ENCODE results near the gene TBC1D8. TPM values are rescaled to one million over a fixed set of nuclear protein-coding genes. Genes with fewer than 3 reads are reported as not detected.

The TBC1D8 gene
- total RNA-seq, 1 experiment from 2014 or later: 51.7 TPM

DNA sequence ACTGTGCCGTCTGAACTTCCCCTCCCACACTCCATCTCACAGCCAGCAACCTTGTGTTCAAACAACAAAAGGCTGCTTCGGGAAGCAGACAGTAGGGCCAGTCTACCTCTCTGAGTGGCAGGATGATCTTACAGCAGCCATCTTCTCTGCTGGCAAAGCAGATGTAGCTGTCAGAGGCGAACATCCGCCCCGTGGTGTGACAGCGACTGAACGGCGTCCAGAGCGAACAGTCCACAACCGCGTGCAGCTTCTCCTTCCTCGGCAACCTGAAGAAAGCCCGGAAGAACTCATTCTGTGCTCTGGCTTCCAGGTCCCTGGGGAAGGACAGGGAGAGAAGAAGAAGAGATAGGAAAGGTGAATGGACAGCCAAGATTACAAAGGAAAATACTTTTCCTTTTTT is 111.1 kb downstream of the TBC1D8 start:
- DNase-seq (ENCODE audit: low spot score): no peak
- no peak overlapping the region for H3K4me3 Mint-ChIP-seq
- H3K27me3 Mint-ChIP-seq (ENCODE audit: low read depth): no peaks in the 10 kb centered on the region
- H3K9me3 Mint-ChIP-seq: no peaks in the 10 kb centered on the region
- ATAC-seq: no peak
- CTCF ChIA-PET: interaction anchor here (0.9 to 1.1 kb wide), 3 partner anchors 110 to 309 kb away, joined by 3 read pairs; no protein-coding TSS in a partner anchor
- H3K4me1 Mint-ChIP-seq: peaks cover 7% of the 10 kb centered on the region
- POLR2A ChIA-PET: no interaction called here
- no peak overlapping the region for H3K27ac Mint-ChIP-seq
- peaks cover 42% of the 10 kb centered on the region for H3K36me3 Mint-ChIP-seq
- TF ChIP-seq RORB (CRISPR knock-in tag; IDR thresholded peaks at IDR 0.05) (no peak), SP1 (CRISPR knock-in tag; conservative IDR thresholded peaks at IDR 0.05) (no peak), HMGA2 (CRISPR knock-in tag; IDR thresholded peaks at IDR 0.05) (no peak), JUN (CRISPR knock-in tag; IDR thresholded peaks at IDR 0.05) (no peak), ERG (CRISPR knock-in tag; IDR thresholded peaks at IDR 0.05) (no peak), OVOL2 (CRISPR knock-in tag; IDR thresholded peaks at IDR 0.05; ENCODE audit: borderline replicate concordance) (no peak), RELA (CRISPR knock-in tag; IDR thresholded peaks at IDR 0.05; ENCODE audit: borderline replicate concordance) (no peak), CREB1 (CRISPR knock-in tag; IDR thresholded peaks at IDR 0.05) (no peak), CBFB (CRISPR knock-in tag; IDR thresholded peaks at IDR 0.05; ENCODE audit: low read depth) (no peak), JAZF1 (CRISPR knock-in tag; IDR thresholded peaks at IDR 0.05) (no peak), ZNF416 (CRISPR knock-in tag; IDR thresholded peaks at IDR 0.05) (no peak), ZNF219 (CRISPR knock-in tag; IDR thresholded peaks at IDR 0.05; ENCODE audit: borderline replicate concordance) (no peak), SMAD4 (CRISPR knock-in tag; IDR thresholded peaks at IDR 0.05) (no peak), NFYB (CRISPR knock-in tag; conservative IDR thresholded peaks at IDR 0.05; ENCODE audit: low read depth) (no peak), ZNF512 (CRISPR knock-in tag; IDR thresholded peaks at IDR 0.05; ENCODE audit: borderline replicate concordance) (no peak), GRHL2 (CRISPR knock-in tag; IDR thresholded peaks at IDR 0.05; ENCODE audit: insufficient replicate concordance, severe bottlenecking) (no peak), ZBTB43 (CRISPR knock-in tag; IDR thresholded peaks at IDR 0.05) (no peak)
- TF ChIP-seq, protein P1, sequence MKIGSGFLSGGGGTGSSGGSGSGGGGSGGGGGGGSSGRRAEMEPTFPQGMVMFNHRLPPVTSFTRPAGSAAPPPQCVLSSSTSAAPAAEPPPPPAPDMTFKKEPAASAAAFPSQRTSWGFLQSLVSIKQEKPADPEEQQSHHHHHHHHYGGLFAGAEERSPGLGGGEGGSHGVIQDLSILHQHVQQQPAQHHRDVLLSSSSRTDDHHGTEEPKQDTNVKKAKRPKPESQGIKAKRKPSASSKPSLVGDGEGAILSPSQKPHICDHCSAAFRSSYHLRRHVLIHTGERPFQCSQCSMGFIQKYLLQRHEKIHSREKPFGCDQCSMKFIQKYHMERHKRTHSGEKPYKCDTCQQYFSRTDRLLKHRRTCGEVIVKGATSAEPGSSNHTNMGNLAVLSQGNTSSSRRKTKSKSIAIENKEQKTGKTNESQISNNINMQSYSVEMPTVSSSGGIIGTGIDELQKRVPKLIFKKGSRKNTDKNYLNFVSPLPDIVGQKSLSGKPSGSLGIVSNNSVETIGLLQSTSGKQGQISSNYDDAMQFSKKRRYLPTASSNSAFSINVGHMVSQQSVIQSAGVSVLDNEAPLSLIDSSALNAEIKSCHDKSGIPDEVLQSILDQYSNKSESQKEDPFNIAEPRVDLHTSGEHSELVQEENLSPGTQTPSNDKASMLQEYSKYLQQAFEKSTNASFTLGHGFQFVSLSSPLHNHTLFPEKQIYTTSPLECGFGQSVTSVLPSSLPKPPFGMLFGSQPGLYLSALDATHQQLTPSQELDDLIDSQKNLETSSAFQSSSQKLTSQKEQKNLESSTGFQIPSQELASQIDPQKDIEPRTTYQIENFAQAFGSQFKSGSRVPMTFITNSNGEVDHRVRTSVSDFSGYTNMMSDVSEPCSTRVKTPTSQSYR (CRISPR knock-in tag; IDR thresholded peaks at IDR 0.05): no peak
- TF ChIP-seq, protein P2, sequence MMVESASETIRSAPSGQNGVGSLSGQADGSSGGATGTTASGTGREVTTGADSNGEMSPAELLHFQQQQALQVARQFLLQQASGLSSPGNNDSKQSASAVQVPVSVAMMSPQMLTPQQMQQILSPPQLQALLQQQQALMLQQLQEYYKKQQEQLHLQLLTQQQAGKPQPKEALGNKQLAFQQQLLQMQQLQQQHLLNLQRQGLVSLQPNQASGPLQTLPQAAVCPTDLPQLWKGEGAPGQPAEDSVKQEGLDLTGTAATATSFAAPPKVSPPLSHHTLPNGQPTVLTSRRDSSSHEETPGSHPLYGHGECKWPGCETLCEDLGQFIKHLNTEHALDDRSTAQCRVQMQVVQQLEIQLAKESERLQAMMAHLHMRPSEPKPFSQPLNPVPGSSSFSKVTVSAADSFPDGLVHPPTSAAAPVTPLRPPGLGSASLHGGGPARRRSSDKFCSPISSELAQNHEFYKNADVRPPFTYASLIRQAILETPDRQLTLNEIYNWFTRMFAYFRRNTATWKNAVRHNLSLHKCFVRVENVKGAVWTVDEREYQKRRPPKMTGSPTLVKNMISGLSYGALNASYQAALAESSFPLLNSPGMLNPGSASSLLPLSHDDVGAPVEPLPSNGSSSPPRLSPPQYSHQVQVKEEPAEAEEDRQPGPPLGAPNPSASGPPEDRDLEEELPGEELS (CRISPR knock-in tag; IDR thresholded peaks at IDR 0.05): no peak
